HCT116 (cell line): ENCODE results near the gene GPR84. TPM values are rescaled to one million over a fixed set of nuclear protein-coding genes. Genes with fewer than 3 reads are reported as not detected.
A peak's percentile ranks its signal among the peaks of the same experiment; 100 is the strongest.

ENCODE experiments used
- ATAC-seq: fragments of 200-7000 bp; cut with Tn5 transposase; 2 replicates; pipeline ENCODE4 v1.9.1; 2020; ENCODE audit warnings: mild to moderate bottlenecking, moderate library complexity
- Bru-seq: library from RNA; stranded (reverse); fragments of 400-500 nt; gene quantifications from one replicate; lab custom pipeline; 2021; lab: Mats Ljungman, UMichigan
- BruChase-seq, 2 experiments: library from RNA; stranded (reverse); fragments of 400-500 nt; gene quantifications; one replicate each; lab custom pipeline; 2021; lab: Mats Ljungman, UMichigan
- BruUV-seq: library from RNA; stranded (reverse); fragments of 400-500 nt; replicated peaks from 2 replicates; lab custom pipeline; 2021; lab: Mats Ljungman, UMichigan
- CTCF ChIA-PET: fragments of 300-600 bp; sonication (Branson Sonifier 250); formaldehyde crosslinking; loops from one replicate; lab custom pipeline; 2021; ENCODE audit warnings: antibody characterized with exemption; lab: Charles Lee
- POLR2A ChIA-PET: fragments of 300-600, 350-600 bp; sonication (Branson Sonifier 250); formaldehyde crosslinking; loops from one replicate; lab custom pipeline; 2021; ENCODE audit warnings: antibody characterized with exemption; lab: Charles Lee
- RAD21 ChIA-PET, 2 experiments: fragments of 300-600 bp; sonication (Branson Sonifier 250); formaldehyde crosslinking; loops; one replicate each; lab custom pipeline; 2023; ENCODE audit warnings: low total read pairs in 2 of 2; ENCODE audit not compliant: uncharacterized antibody in 2 of 2, unreplicated experiment in 2 of 2, low non-redundant PET in 1 of 2; lab: Charles Lee
- DNase-seq: peaks from one replicate; pipeline ENCODE4 v3.0.0-alpha.2; 2010; ENCODE audit warnings: low read depth, low spot score
- H2AFZ ChIP-seq: fragments of 200-600 bp; shearing (Covaris generic), sonication (generic); 2 replicates; pipeline ENCODE4 v1.6.1; 2017; ENCODE audit warnings: low read depth, mixed run types, mixed read lengths, antibody characterized with exemption, low read length; ENCODE audit not compliant: poor library complexity, severe bottlenecking
- H3K27ac ChIP-seq: 2 replicates; pipeline ENCODE4 v1.5.1; 2012; ENCODE audit warnings: low read depth, low read length
- H3K27me3 ChIP-seq: fragments of 200-600 bp; sonication (generic); 2 replicates; pipeline ENCODE4 v1.6.1; 2016; ENCODE audit warnings: mixed run types, low read length, mixed read lengths; ENCODE audit not compliant: insufficient read depth
- H3K36me3 ChIP-seq, 2 experiments: fragments of 200-500 bp in 1 of 2; fragments of 200-600 bp in 1 of 2; sonication (Bioruptor generic) in 1 of 2; sonication (generic) in 1 of 2; 2 replicates each; pipeline versions ENCODE4 v1.5.1 to v1.6.1; 2014 to 2016; ENCODE audit warnings: low read length in 2 of 2, inconsistent platforms in 1 of 2, mixed read lengths in 1 of 2, mixed run types in 1 of 2; ENCODE audit not compliant: insufficient read depth in 2 of 2, control insufficient read depth in 1 of 2
- H3K4me1 ChIP-seq, 2 experiments: fragments of 200-600 bp in 1 of 2; sonication (generic) in 1 of 2; 2 replicates each; pipeline versions ENCODE4 v1.5.1 to v1.6.1; 2012 to 2017; ENCODE audit warnings: low read length in 2 of 2, inconsistent platforms in 1 of 2, mild to moderate bottlenecking in 1 of 2, mixed read lengths in 1 of 2, mixed run types in 1 of 2, moderate library complexity in 1 of 2; ENCODE audit not compliant: insufficient read depth in 2 of 2, control insufficient read depth in 1 of 2
- H3K4me2 ChIP-seq: fragments of 200-600 bp; sonication (generic); 2 replicates; pipeline ENCODE4 v1.6.1; 2017; ENCODE audit warnings: mixed run types, low read length, mixed read lengths
- H3K4me3 ChIP-seq, 2 experiments: fragments of 200-600 bp in 1 of 2; sonication (generic) in 1 of 2; replicated peaks in 1 of 2; 2 replicates each; pipeline ENCODE4 v1.5.1; 2011 to 2016; ENCODE audit warnings: low read length in 2 of 2, control low read depth in 1 of 2, low read depth in 1 of 2, mild to moderate bottlenecking in 1 of 2, mixed read lengths in 1 of 2, mixed run types in 1 of 2
- H3K79me2 ChIP-seq: fragments of 200-600 bp; sonication (generic); 2 replicates; pipeline ENCODE4 v1.6.1; 2017; ENCODE audit warnings: mild to moderate bottlenecking, mixed run types, low read length, moderate library complexity, mixed read lengths; ENCODE audit not compliant: insufficient read depth
- H3K9ac ChIP-seq: fragments of 200-600 bp; sonication (generic); 2 replicates; pipeline ENCODE4 v1.6.1; 2016; ENCODE audit warnings: low read length, mixed read lengths
- H3K9me2 ChIP-seq: fragments of 200-600 bp; sonication (generic), shearing (Covaris generic); 2 replicates; pipeline ENCODE4 v1.6.1; 2017; ENCODE audit warnings: mixed run types, mild to moderate bottlenecking, moderate library complexity; ENCODE audit not compliant: insufficient read depth
- H3K9me3 ChIP-seq, 2 experiments: fragments of 200-500 bp in 1 of 2; fragments of 200-600 bp in 1 of 2; sonication (Bioruptor generic) in 1 of 2; sonication (generic) in 1 of 2; 2 replicates each; pipeline ENCODE4 v1.6.1; 2014 to 2017; ENCODE audit warnings: low read length in 2 of 2, mixed read lengths in 2 of 2, inconsistent platforms in 1 of 2, low read depth in 1 of 2, mild to moderate bottlenecking in 1 of 2, mixed run types in 1 of 2, moderate library complexity in 1 of 2; ENCODE audit not compliant: control insufficient read depth in 1 of 2, insufficient read depth in 1 of 2
- H4K20me1 ChIP-seq: fragments of 200-600 bp; sonication (generic), shearing (Covaris generic); 2 replicates; pipeline ENCODE4 v1.6.1; 2017; ENCODE audit warnings: mixed run types, mild to moderate bottlenecking, moderate library complexity; ENCODE audit not compliant: insufficient read depth
- ATF3 ChIP-seq: IDR thresholded peaks from 2 replicates; pipeline ENCODE4 v1.6.1; 2012
- CBX3 ChIP-seq: IDR thresholded peaks from 2 replicates; pipeline ENCODE4 v1.6.1; 2012; ENCODE audit warnings: low read depth
- CEBPB ChIP-seq: IDR thresholded peaks from 2 replicates; pipeline ENCODE4 v1.6.1; 2012; ENCODE audit warnings: low read depth
- CTCF ChIP-seq, 3 experiments: fragments of 200-600 bp in 1 of 3; sonication (generic) in 1 of 3; IDR thresholded peaks in 2 of 3; conservative IDR thresholded peaks in 1 of 3; 2 replicates each; pipeline ENCODE4 v1.5.1; 2012 to 2017; ENCODE audit warnings: low read depth in 2 of 3, low read length in 2 of 3, antibody characterized with exemption in 1 of 3, borderline replicate concordance in 1 of 3, control low read depth in 1 of 3, mild to moderate bottlenecking in 1 of 3, mixed read lengths in 1 of 3, mixed run types in 1 of 3, moderate library complexity in 1 of 3; ENCODE audit not compliant: insufficient read depth in 1 of 3
- EZH2 ChIP-seq: fragments of 200-600 bp; sonication (generic); IDR thresholded peaks from 2 replicates; pipeline ENCODE4 v1.6.1; 2017; ENCODE audit warnings: antibody characterized with exemption, mixed run types
- EZH2phosphoT487 ChIP-seq: fragments of 200-600 bp; IDR thresholded peaks from 2 replicates; pipeline ENCODE4 v1.6.1; 2018; ENCODE audit warnings: antibody characterized with exemption, borderline replicate concordance
- FOSL1 ChIP-seq: IDR thresholded peaks from 2 replicates; pipeline ENCODE4 v1.6.1; 2012; ENCODE audit warnings: low read depth
- POLR2A ChIP-seq: IDR thresholded peaks from 2 replicates; pipeline ENCODE4 v1.7.0; 2011; ENCODE audit warnings: borderline replicate concordance; ENCODE audit not compliant: insufficient read depth, insufficient read length; ENCODE audit errors: extremely low read depth
- RAD21 ChIP-seq: IDR thresholded peaks from 2 replicates; pipeline ENCODE4 v1.6.1; 2012; ENCODE audit warnings: low read depth, mild to moderate bottlenecking
- REST ChIP-seq: IDR thresholded peaks from 2 replicates; pipeline ENCODE4 v1.6.1; 2012; ENCODE audit warnings: low read depth
- SRF ChIP-seq: IDR thresholded peaks from 2 replicates; pipeline ENCODE4 v1.6.1; 2012; ENCODE audit warnings: low read depth
- TCF7L2 ChIP-seq: IDR thresholded peaks from 2 replicates; pipeline ENCODE4 v1.7.0; 2011; ENCODE audit warnings: borderline replicate concordance, inconsistent platforms; ENCODE audit not compliant: insufficient read depth, insufficient read length; ENCODE audit errors: extremely low read depth
- ZNF274 ChIP-seq: fragments of 200-500 bp; sonication (Bioruptor generic); IDR thresholded peaks from 2 replicates; pipeline ENCODE4 v1.6.1; 2014; ENCODE audit warnings: mild to moderate bottlenecking, low read depth, low read length, inconsistent platforms
- intact Hi-C: fragments of 100-400 bp; cut with micrococcal nuclease; formaldehyde crosslinking; loops from 2 replicates; pipeline ENCODE4 v1.10.0; 2022
- long read RNA-seq: library from polyadenylated mRNA; unstranded; transcript quantifications from one replicate; pipeline ENCODE4 v2.0.0, GENCODE V29; 2021; ENCODE audit not compliant: unreplicated experiment
- polyA plus RNA-seq: library from polyadenylated mRNA; unstranded; fragments of >200 nt; gene quantifications from 2 replicates; pipeline ENCODE4 v1.2.1, GENCODE V29; 2012; ENCODE audit warnings: missing spikeins
- total RNA-seq: library from RNA; stranded (reverse); gene quantifications from one replicate; pipeline ENCODE4 v1.2.1, GENCODE V29; 2021; ENCODE audit not compliant: unreplicated experiment

The GPR84 gene
- total RNA-seq = not detected
- 0.05 and 0.17 TPM in 2 replicates for polyA plus RNA-seq
- Bru-seq, nascent RNA = percentile 27 among the genes with signal in this experiment
- BruChase-seq, experiment 1, labeled RNA remaining after a 6-hour chase = percentile 44 among the genes with signal in this experiment
- percentile 34 among the genes with signal in this experiment for BruChase-seq, experiment 2, labeled RNA remaining after a 2-hour chase
- long read RNA-seq, partial matches to known transcripts = 0 of 1 reads
- long read RNA-seq, other reads (novel, unspliced or antisense) = 0 of 1 reads

- ChIA-PET RAD21 (no interaction called here), POLR2A (no interaction called here), CTCF (no interaction called here)
- BruUV-seq = no TSS peak
- ATAC-seq (no peak), DNase-seq (no peak)
- peaks cover 13 to 30% of the 10 kb centered on the region in 2 experiments; a peak in 3 of 4 replicates for H3K4me1 ChIP-seq
- H2AFZ ChIP-seq = no peak within 1 kb of the TSS
- H3K27ac ChIP-seq = no peak within 1 kb of the TSS
- H3K9me2 ChIP-seq = no peaks in the 10 kb centered on the region
- no peak within 1 kb of the TSS for H3K4me2 ChIP-seq
- H4K20me1 ChIP-seq = no peaks in the 10 kb centered on the region
- H3K36me3 ChIP-seq = no peaks in the 10 kb centered on the region
- TF ChIP-seq POLR2A = no peak
- TF ChIP-seq CBX3 = no peak
- TF ChIP-seq ZNF274 = no peak
- TF ChIP-seq FOSL1 = no peak
- no peak for TF ChIP-seq CTCF (IDR thresholded peaks at IDR 0.05 in 2 of 3, conservative IDR thresholded peaks at IDR 0.05 in 1 of 3; ENCODE audit: borderline replicate concordance in 1 of 3, insufficient read depth in 1 of 3, low read depth in 2 of 3, low read length in 2 of 3)
- TF ChIP-seq REST = no peak
- TF ChIP-seq EZH2 = no peak
- TF ChIP-seq ATF3 = no peak
- no peak for TF ChIP-seq SRF
- TF ChIP-seq EZH2phosphoT487 = no peak
- TF ChIP-seq RAD21 = no peak
- TF ChIP-seq TCF7L2 = no peak
- no peak for TF ChIP-seq CEBPB
- TF ChIP-seq, all 23 proteins: peak for 0
- no peak within 1 kb of the TSS for H3K4me3 ChIP-seq
- H3K9me3 ChIP-seq = no peaks in the 10 kb centered on the region
- H3K79me2 ChIP-seq = no peaks in the 10 kb centered on the region
- intact Hi-C loops = loop anchor here (5.0 kb wide), 1 partner anchor 37 kb away; the partner anchor contains the start of gene COPZ1
- H3K9ac ChIP-seq = no peak within 1 kb of the TSS
- no peaks in the 10 kb centered on the region for H3K27me3 ChIP-seq
Measured at GRCh38 chr12:54364413-54364812, at the start of gene GPR84. GPR84 (minus strand) TSS chr12:54364486; CDS start chr12:54363851, 635 bp downstream.
